ENCODE data around the gene RFTN2.
"Not testable (repeated sequence)": the region's sequence is repeated elsewhere in the genome, so short reads cannot be mapped to it uniquely, and the experiment has no call there.

RFTN2 gene

GRCh38 chr2:197675711-197676188 is 363 bp upstream of the RFTN2 start:
- in situ Hi-C loops (cut with MboI; ENCODE audit: low sequenced_read_pairs): no loop called here

GRCh38 chr2:197674591-197674990 is 796 bp downstream of the RFTN2 start:
- in situ Hi-C loops (cut with MboI; ENCODE audit: low sequenced_read_pairs): no loop called here

- in situ Hi-C loops (cut with MboI; ENCODE audit: low sequenced_read_pairs): no loop called here
These were observed 1.3 kb downstream of the RFTN2 start for GRCh38 chr2:197674060-197674459.

GRCh38 chr2:197673606-197674005 is 1.8 kb downstream of the RFTN2 start:
- in situ Hi-C loops (cut with MboI; ENCODE audit: low sequenced_read_pairs): no loop called here

- in situ Hi-C loops (cut with MboI; ENCODE audit: low sequenced_read_pairs): no loop called here
These were observed 2.3 kb downstream of the RFTN2 start for GRCh38 chr2:197673106-197673505.

- in situ Hi-C loops (cut with MboI; ENCODE audit: low sequenced_read_pairs): no loop called here
These were observed 3.0 kb downstream of the RFTN2 start for GRCh38 chr2:197672371-197672893.

GRCh38 chr2:197669077-197669476 is 6.3 kb downstream of the RFTN2 start:
- in situ Hi-C loops (cut with MboI; ENCODE audit: low sequenced_read_pairs): no loop called here

GRCh38 chr2:197668296-197668695 is 7.1 kb downstream of the RFTN2 start:
- in situ Hi-C loops (cut with MboI; ENCODE audit: low sequenced_read_pairs): no loop called here

GRCh38 chr2:197666277-197666676 is 9.1 kb downstream of the RFTN2 start:
- in situ Hi-C loops (cut with MboI; ENCODE audit: low sequenced_read_pairs): no loop called here

GRCh38 chr2:197661626-197662025 is 13.8 kb downstream of the RFTN2 start:
- in situ Hi-C loops (cut with MboI; ENCODE audit: low sequenced_read_pairs): no loop called here

GRCh38 chr2:197657562-197657961 is 17.8 kb downstream of the RFTN2 start:
- in situ Hi-C loops (cut with MboI; ENCODE audit: low sequenced_read_pairs): no loop called here

GRCh38 chr2:197647961-197648690 is 27.3 kb downstream of the RFTN2 start:
- in situ Hi-C loops (cut with MboI; ENCODE audit: low sequenced_read_pairs): no loop called here

- in situ Hi-C loops (cut with MboI; ENCODE audit: low sequenced_read_pairs): no loop called here
These were observed 33.7 kb downstream of the RFTN2 start for GRCh38 chr2:197641666-197642065.

GRCh38 chr2:197640571-197641122 is 34.7 kb downstream of the RFTN2 start:
- in situ Hi-C loops (cut with MboI; ENCODE audit: low sequenced_read_pairs): not testable (repeated sequence)

GRCh38 chr2:197633109-197633657 is 42.2 kb downstream of the RFTN2 start:
- in situ Hi-C loops (cut with MboI; ENCODE audit: low sequenced_read_pairs): no loop called here

GRCh38 chr2:197628043-197628500 is 47.3 kb downstream of the RFTN2 start:
- in situ Hi-C loops (cut with MboI; ENCODE audit: low sequenced_read_pairs): no loop called here

- in situ Hi-C loops (cut with MboI; ENCODE audit: low sequenced_read_pairs): no loop called here
These were observed 48.3 kb downstream of the RFTN2 start for GRCh38 chr2:197626965-197627625.

GRCh38 chr2:197620133-197620532 is 55.3 kb downstream of the RFTN2 start:
- in situ Hi-C loops (cut with MboI; ENCODE audit: low sequenced_read_pairs): no loop called here

GRCh38 chr2:197615016-197615652 is 60.3 kb downstream of the RFTN2 start:
- in situ Hi-C loops (cut with MboI; ENCODE audit: low sequenced_read_pairs): no loop called here

- in situ Hi-C loops (cut with MboI; ENCODE audit: low sequenced_read_pairs): no loop called here
These were observed 60.9 kb downstream of the RFTN2 start for GRCh38 chr2:197614532-197614931.

- in situ Hi-C loops (cut with MboI; ENCODE audit: low sequenced_read_pairs): no loop called here
These were observed 61.8 kb downstream of the RFTN2 start for GRCh38 chr2:197613509-197613987.
